HepG2 (cell line): Measurements from ENCODE around the gene SLC34A2. TPM values are rescaled to one million over a fixed set of nuclear protein-coding genes. Genes with fewer than 3 reads are reported as not detected.

Experiments used
- ATAC-seq: fragments of 200-7000 bp; cut with Tn5 transposase; 3 replicates; pipeline ENCODE4 v1.9.1; 2020; ENCODE audit warnings: mild to moderate bottlenecking, moderate library complexity
- BruUV-seq: library from RNA; stranded (reverse); fragments of 400-500 nt; replicated peaks from 2 replicates; lab custom pipeline; 2021; lab: Mats Ljungman, UMichigan
- CTCF ChIA-PET: fragments of 300-600 bp; formaldehyde crosslinking; extraction: SDS; loops from one replicate; lab custom pipeline; 2021; ENCODE audit warnings: low total read pairs, inconsistent platforms, low intra/inter-chr PET ratio; lab: Yijun Ruan, JAX
- POLR2A ChIA-PET: fragments of 350-600 bp; sonication (Branson Sonifier 250); formaldehyde crosslinking; loops from one replicate; lab custom pipeline; 2020; ENCODE audit warnings: antibody characterized with exemption, inconsistent platforms; lab: Yijun Ruan, JAX
- DNase-seq: peaks from one replicate; pipeline ENCODE4 v3.0.0-alpha.2; 2015; ENCODE audit warnings: low spot score
- FAIRE-seq: peaks from 3 replicates; lab custom pipeline; 2011; peaks lifted over from hg19 to GRCh38; lab: Jason Lieb, UNC
- H2AFZ ChIP-seq: one replicate; pipeline ENCODE4 v1.6.1; 2011; ENCODE audit warnings: low read length, inconsistent platforms
- H3K27ac ChIP-seq: fragments of 300-600 bp; 3 replicates; pipeline ENCODE4 v1.8.0; 2011; ENCODE audit warnings: mixed run types, mild to moderate bottlenecking, mixed read lengths, low read length, inconsistent platforms; ENCODE audit not compliant: insufficient read depth; ENCODE audit errors: extremely low read length
- H3K27me3 ChIP-seq, 2 experiments: fragments of 200-600 bp in 1 of 2; 2 replicates in 1 of 2; 3 replicates in 1 of 2; pipeline versions ENCODE4 v1.6.0 to v1.8.0; 2011; ENCODE audit warnings: low read length in 2 of 2, mild to moderate bottlenecking in 2 of 2, moderate library complexity in 2 of 2, inconsistent platforms in 1 of 2; ENCODE audit not compliant: insufficient read depth in 2 of 2, control insufficient read depth in 1 of 2
- H3K36me3 ChIP-seq, 2 experiments: fragments of 200-600 bp in 1 of 2; replicated peaks in 1 of 2; 2 replicates in 1 of 2; 3 replicates in 1 of 2; pipeline versions ENCODE4 v1.5.1 to v1.8.0; 2011; ENCODE audit warnings: low read length in 2 of 2, inconsistent platforms in 1 of 2; ENCODE audit not compliant: insufficient read depth in 2 of 2, control insufficient read depth in 1 of 2
- H3K4me1 ChIP-seq: 2 replicates; pipeline ENCODE4 v1.5.1; 2012; ENCODE audit warnings: low read length, inconsistent platforms; ENCODE audit not compliant: insufficient read depth
- H3K4me2 ChIP-seq: 2 replicates; pipeline ENCODE4 v1.6.0; 2011; ENCODE audit warnings: low read depth, low read length, inconsistent platforms
- H3K4me3 ChIP-seq, 3 experiments: fragments of 200-600 bp in 1 of 3; sonication (generic), shearing (Covaris generic) in 1 of 3; replicated peaks in 1 of 3; 2 replicates each; pipeline ENCODE4 v1.5.1; 2011 to 2016; ENCODE audit warnings: low read length in 3 of 3, inconsistent platforms in 2 of 3, low read depth in 2 of 3, mild to moderate bottlenecking in 2 of 3, control low read depth in 1 of 3, mixed read lengths in 1 of 3; ENCODE audit not compliant: insufficient read depth in 1 of 3
- H3K79me2 ChIP-seq: one replicate; pipeline ENCODE4 v1.6.1; 2011; ENCODE audit warnings: low read length, inconsistent platforms; ENCODE audit not compliant: insufficient read depth
- H3K9ac ChIP-seq: 2 replicates; pipeline ENCODE4 v1.6.0; 2011; ENCODE audit warnings: mild to moderate bottlenecking, low read depth, low read length, inconsistent platforms; ENCODE audit not compliant: insufficient read depth
- H3K9me3 ChIP-seq: 2 replicates; pipeline ENCODE4 v1.5.1; 2012; ENCODE audit warnings: mild to moderate bottlenecking, low read length
- H4K20me1 ChIP-seq: 2 replicates; pipeline ENCODE4 v1.6.0; 2011; ENCODE audit warnings: inconsistent platforms, mild to moderate bottlenecking, low read length, moderate library complexity; ENCODE audit not compliant: insufficient read depth
- FOXK2 ChIP-seq: fragments of 450-650 bp; IDR thresholded peaks from 2 replicates; pipeline ENCODE4 v1.6.1; 2016
- IRX3 ChIP-seq: sonication (generic); formaldehyde crosslinking; IDR thresholded peaks from 2 replicates; pipeline ENCODE4 v1.8.1; 2023; ENCODE audit warnings: mild to moderate bottlenecking, low read depth, missing genetic modification reagents, borderline replicate concordance
- KLF9 ChIP-seq: IDR thresholded peaks from 2 replicates; pipeline ENCODE4 v1.6.1; 2016; ENCODE audit warnings: low read depth
- NFIB ChIP-seq: sonication (generic); formaldehyde crosslinking; IDR thresholded peaks from 2 replicates; pipeline ENCODE4 v1.9.0; 2021; ENCODE audit warnings: missing genetic modification reagents, mild to moderate bottlenecking, borderline replicate concordance
- RBM22 ChIP-seq: fragments of 200-400 bp; formaldehyde crosslinking; optimal IDR thresholded peaks from 2 replicates; pipeline ENCODE3; 2017; ENCODE audit warnings: mild to moderate bottlenecking, low read length, moderate library complexity
- RCOR2 ChIP-seq: IDR thresholded peaks from 2 replicates; pipeline ENCODE4 v1.6.1; 2016; ENCODE audit warnings: missing biosample characterization, missing genetic modification reagents
- RELA ChIP-seq: sonication (generic); formaldehyde crosslinking; IDR thresholded peaks from 2 replicates; pipeline ENCODE4 v1.4.0; 2020; ENCODE audit warnings: missing genetic modification reagents
- REST ChIP-seq, 2 experiments: IDR thresholded peaks; 2 replicates each; pipeline ENCODE4 v1.6.1; 2011 to 2012; ENCODE audit warnings: low read length in 2 of 2, borderline replicate concordance in 1 of 2, low read depth in 1 of 2, mild to moderate bottlenecking in 1 of 2, moderate library complexity in 1 of 2
- RXRB ChIP-seq: IDR thresholded peaks from 2 replicates; pipeline ENCODE4 v1.6.1; 2016; ENCODE audit warnings: borderline replicate concordance, missing genetic modification reagents, missing compliant biosample characterization
- TAF15 ChIP-seq: fragments of 200-400 bp; formaldehyde crosslinking; IDR thresholded peaks from one replicate; pipeline ENCODE4 v1.6.1; 2018; ENCODE audit warnings: mild to moderate bottlenecking, low read depth, low read length; ENCODE audit not compliant: poor library complexity, severe bottlenecking
- USF2 ChIP-seq, 2 experiments: sonication (generic) in 1 of 2; formaldehyde crosslinking in 1 of 2; IDR thresholded peaks; 2 replicates each; pipeline versions ENCODE4 v1.5.1 to v1.6.1; 2011 to 2020; ENCODE audit warnings: borderline replicate concordance in 1 of 2, low read depth in 1 of 2, low read length in 1 of 2, mild to moderate bottlenecking in 1 of 2, missing genetic modification reagents in 1 of 2, moderate library complexity in 1 of 2
- ZNF12 ChIP-seq: sonication (generic); formaldehyde crosslinking; IDR thresholded peaks from 2 replicates; pipeline ENCODE4 v1.5.0; 2020; ENCODE audit warnings: missing genetic modification reagents
- ZNF180 ChIP-seq: sonication (generic); formaldehyde crosslinking; IDR thresholded peaks from 2 replicates; pipeline ENCODE4 v1.4.0; 2020; ENCODE audit warnings: low read depth, missing genetic modification reagents, borderline replicate concordance
- ZNF350 ChIP-seq: sonication (generic); formaldehyde crosslinking; IDR thresholded peaks from 2 replicates; pipeline ENCODE4 v1.4.0; 2020; ENCODE audit warnings: mild to moderate bottlenecking, low read depth, missing genetic modification reagents, borderline replicate concordance
- ZNF577 ChIP-seq: sonication (generic); formaldehyde crosslinking; IDR thresholded peaks from 2 replicates; pipeline ENCODE4 v1.4.0; 2020; ENCODE audit warnings: mild to moderate bottlenecking, low read depth, missing genetic modification reagents, borderline replicate concordance
- ZZZ3 ChIP-seq: sonication (generic); formaldehyde crosslinking; IDR thresholded peaks from 2 replicates; pipeline ENCODE4 v1.4.0; 2020; ENCODE audit warnings: missing genetic modification reagents, mild to moderate bottlenecking, borderline replicate concordance
- WGBS: methylation state at CpG from one replicate; pipeline ENCODE4 v1.1.6; 2017; ENCODE audit warnings: low lambda C conversion rate; 5-methylcytosine and 5-hydroxymethylcytosine counted together
- in situ Hi-C: cut with HindIII; loops from 2 replicates; pipeline ENCODE4 v1.10.0; 2017; ENCODE audit warnings: low pct_unique_long_range_greater_than_20kb; ENCODE audit not compliant: extremely low pct_ligation_motif_present
- intact Hi-C: fragments of 100-400 bp; cut with micrococcal nuclease; formaldehyde crosslinking; loops from one replicate; pipeline ENCODE4 v1.10.0; 2022; ENCODE audit not compliant: unreplicated experiment
- polyA plus RNA-seq, 8 experiments: library from polyadenylated mRNA; depleted of rRNA in 3 of 8; stranded (reverse) in 7 of 8; unstranded in 1 of 8; fragments of >200 nt; fragmentation: Illumina TruSeq in 4 of 8; extraction: Trizol in 4 of 8; gene quantifications; 2 replicates each; pipeline versions ENCODE4 v1.2.1 to v1.2.3, GENCODE V29; 2011 to 2016; ENCODE audit warnings: low read depth in 4 of 8, missing spikeins in 1 of 8, mixed read lengths in 1 of 8; ENCODE audit not compliant: insufficient read depth in 1 of 8
- total RNA-seq, 5 experiments: library from RNA; depleted of rRNA; stranded (reverse); fragments of >200 nt; fragmentation: Illumina TruSeq; extraction: Trizol; gene quantifications; 2 replicates each; pipeline ENCODE4 v1.2.3, GENCODE V29; 2016; ENCODE audit warnings: low read depth in 1 of 5
- TF ChIP-seq, protein P1 (sequence below): IDR thresholded peaks from 2 replicates; pipeline ENCODE4 v1.6.1; 2018; ENCODE audit warnings: missing genetic modification reagents

Gene SLC34A2
- total and polyA plus RNA-seq, 2 of the 13 experiments (the other 11 are each of a cell fraction or from before 2014, with no cell fraction given) = not detected

DNA sequence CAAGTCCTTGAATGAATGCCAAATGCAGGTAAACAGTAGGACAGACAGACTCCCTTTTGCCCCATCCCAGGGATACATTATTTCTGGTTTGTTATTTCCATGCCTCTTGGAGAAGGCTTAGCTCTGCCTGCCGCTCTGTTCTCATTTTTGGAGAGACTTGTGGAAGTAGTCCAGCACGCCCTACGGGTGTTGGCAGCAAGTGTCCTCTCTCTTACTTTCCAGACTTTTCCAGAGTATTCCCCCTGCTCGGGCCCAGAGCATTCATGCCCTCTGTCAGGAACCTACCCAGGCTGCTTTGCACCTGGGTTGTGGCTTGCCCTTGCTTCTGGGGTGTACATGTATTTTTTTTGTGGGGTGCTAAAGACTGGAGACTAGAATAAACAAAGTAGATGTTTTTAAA is 15.3 kb downstream of the SLC34A2 start (continued):
- TF ChIP-seq TAF15 (no peak), ZNF12 (no peak)

- Histone ChIP-seq H3K9me3 (no peaks in the 10 kb centered on the region), H3K79me2 (no peaks in the 10 kb centered on the region), H4K20me1 (no peaks in the 10 kb centered on the region), H3K9ac (no peak overlapping the region), H2AFZ (no peak overlapping the region), H3K27ac (no peak overlapping the region), H3K36me3 (no peaks in the 10 kb centered on the region), H3K4me3 (no peak overlapping the region), H3K4me2 (no peak overlapping the region), H3K4me1 (no peaks in the 10 kb centered on the region), H3K27me3 (no peaks in the 10 kb centered on the region)
- WGBS = 29% methylated on average over 4 of the region's 5 CpGs
- CTCF ChIA-PET = no interaction called here
- ATAC-seq = no peak
- no peak for FAIRE-seq
- no TSS peak for BruUV-seq
- in situ Hi-C loops = no loop called here
- intact Hi-C loops = no loop called here
- POLR2A ChIA-PET = no interaction called here
- no peak for DNase-seq
- TF ChIP-seq IRX3 (CRISPR knock-in tag) = no peak
- no peak for TF ChIP-seq KLF9 (CRISPR knock-in tag)
- no peak for TF ChIP-seq RCOR2 (CRISPR knock-in tag)
- TF ChIP-seq ZNF577 (CRISPR knock-in tag) = no peak
- TF ChIP-seq USF2 (IDR thresholded peaks at IDR 0.05; ENCODE audit: low read depth, low read length) = no peak
- TF ChIP-seq USF2 (CRISPR knock-in tag; IDR thresholded peaks at IDR 0.05; ENCODE audit: borderline replicate concordance) = no peak
- TF ChIP-seq REST (IDR thresholded peaks at IDR 0.05; ENCODE audit: borderline replicate concordance in 1 of 2, low read depth in 1 of 2, low read length in 2 of 2) = no peak
- no peak for TF ChIP-seq FOXK2
- TF ChIP-seq ZNF350 (CRISPR knock-in tag) = no peak
- no peak for TF ChIP-seq RXRB (CRISPR knock-in tag)
- TF ChIP-seq RELA (CRISPR knock-in tag) = no peak
- no peak for TF ChIP-seq RBM22
- TF ChIP-seq ZNF180 (CRISPR knock-in tag) = no peak
- no peak for TF ChIP-seq NFIB (CRISPR knock-in tag)
- TF ChIP-seq, protein P1, sequence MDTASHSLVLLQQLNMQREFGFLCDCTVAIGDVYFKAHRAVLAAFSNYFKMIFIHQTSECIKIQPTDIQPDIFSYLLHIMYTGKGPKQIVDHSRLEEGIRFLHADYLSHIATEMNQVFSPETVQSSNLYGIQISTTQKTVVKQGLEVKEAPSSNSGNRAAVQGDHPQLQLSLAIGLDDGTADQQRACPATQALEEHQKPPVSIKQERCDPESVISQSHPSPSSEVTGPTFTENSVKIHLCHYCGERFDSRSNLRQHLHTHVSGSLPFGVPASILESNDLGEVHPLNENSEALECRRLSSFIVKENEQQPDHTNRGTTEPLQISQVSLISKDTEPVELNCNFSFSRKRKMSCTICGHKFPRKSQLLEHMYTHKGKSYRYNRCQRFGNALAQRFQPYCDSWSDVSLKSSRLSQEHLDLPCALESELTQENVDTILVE (CRISPR knock-in tag) = no peak
- TF ChIP-seq ZZZ3 (CRISPR knock-in tag) = no peak
These were observed 17.1 kb downstream of the SLC34A2 start for GRCh38 chr4:25672756-25673155.
